Measurements from ENCODE around the gene C6orf120.

- no peak for TF ChIP-seq CTCF (CRISPR knock-in tag; IDR thresholded peaks at IDR 0.05)
- no peak for TF ChIP-seq KMT2B (CRISPR knock-in tag; IDR thresholded peaks at IDR 0.05)
- TF ChIP-seq TCF12 (IDR thresholded peaks at IDR 0.05), result no peak
- no peak for TF ChIP-seq TCF12 (CRISPR knock-in tag; IDR thresholded peaks at IDR 0.05)
Measured at GRCh38 chr6:169719117-169719516, 17.2 kb downstream of the C6orf120 start.
